Daoy (cell line): ENCODE measurements around the gene HDAC3. TPM values are rescaled to one million over a fixed set of nuclear protein-coding genes. Genes with fewer than 3 reads are reported as not detected.

Source experiments
- DNase-seq: peaks from one replicate; pipeline ENCODE4 v3.0.0-alpha.2; 2015; ENCODE audit warnings: low read depth
- total RNA-seq: library from RNA; depleted of rRNA; stranded (reverse); fragments of >200 nt; shearing (Covaris generic); gene quantifications from 2 replicates; pipeline ENCODE4 v1.2.3, GENCODE V29; 2014; rRNA removed

Gene HDAC3
- total RNA-seq, 1 experiment from 2014 or later: 62.6 TPM

DNA sequence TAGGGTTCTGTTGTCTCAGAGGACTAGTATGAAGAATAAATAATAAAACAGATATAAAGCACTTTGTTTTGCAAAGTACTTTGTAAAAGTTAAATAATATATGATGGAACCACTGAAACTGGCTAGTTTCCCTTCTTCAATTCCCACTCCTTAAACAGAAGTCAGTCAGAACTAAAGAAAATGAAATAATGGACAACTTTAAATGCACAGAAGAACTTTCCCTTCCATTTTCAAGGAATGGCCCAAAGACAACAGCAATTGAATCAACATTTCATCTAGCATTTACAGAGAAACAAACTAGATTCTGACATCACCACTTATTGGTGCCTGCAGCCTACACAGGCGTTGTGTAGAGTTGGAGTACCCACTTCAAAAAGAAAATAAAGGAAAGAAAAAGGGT lies 34.0 kb downstream of the HDAC3 start:
- no peak for DNase-seq

DNA sequence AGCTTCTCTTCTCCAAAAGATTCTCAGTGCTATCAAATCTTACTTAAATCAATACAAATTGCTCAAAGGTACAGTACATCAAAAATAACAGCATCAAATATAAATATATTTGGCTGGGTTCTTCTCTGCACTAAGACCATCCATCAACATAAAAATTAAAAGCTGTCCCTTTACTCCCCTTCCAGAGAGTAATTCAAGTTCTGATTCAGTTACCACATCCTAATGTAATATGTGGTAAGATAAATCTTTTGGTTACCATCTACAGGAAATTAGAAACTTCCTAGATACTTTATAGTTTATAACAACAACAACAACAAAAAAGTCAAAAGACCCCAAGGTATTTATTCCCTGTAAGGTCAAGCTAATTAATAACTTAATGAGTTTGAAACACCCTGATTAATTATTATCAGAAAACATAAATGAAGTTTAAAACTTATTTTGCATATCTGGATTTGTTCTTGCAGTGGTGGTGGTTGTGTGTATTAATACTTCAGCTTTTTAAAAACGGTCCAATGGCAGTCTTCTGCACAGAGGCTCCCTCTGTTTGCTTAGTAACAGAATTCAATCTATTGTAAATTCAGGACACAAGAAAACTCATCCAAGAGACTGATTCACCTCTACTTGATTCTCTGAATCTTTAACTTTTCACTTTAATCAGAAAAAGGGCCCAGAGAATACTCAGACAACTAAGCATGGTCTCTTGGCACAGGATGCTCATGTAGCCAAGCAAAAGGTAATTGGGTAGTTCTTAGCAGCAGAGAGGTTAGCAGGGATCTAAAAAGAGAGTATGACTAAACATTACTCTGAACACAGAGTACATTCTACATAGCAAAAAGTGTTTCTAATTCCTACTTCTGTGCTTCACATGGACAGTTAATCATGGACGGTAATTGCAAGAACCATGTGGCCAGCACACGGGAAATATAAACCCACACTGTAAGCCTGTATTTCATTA lies 38.0 kb downstream of the HDAC3 start:
- no peak for DNase-seq

DNA sequence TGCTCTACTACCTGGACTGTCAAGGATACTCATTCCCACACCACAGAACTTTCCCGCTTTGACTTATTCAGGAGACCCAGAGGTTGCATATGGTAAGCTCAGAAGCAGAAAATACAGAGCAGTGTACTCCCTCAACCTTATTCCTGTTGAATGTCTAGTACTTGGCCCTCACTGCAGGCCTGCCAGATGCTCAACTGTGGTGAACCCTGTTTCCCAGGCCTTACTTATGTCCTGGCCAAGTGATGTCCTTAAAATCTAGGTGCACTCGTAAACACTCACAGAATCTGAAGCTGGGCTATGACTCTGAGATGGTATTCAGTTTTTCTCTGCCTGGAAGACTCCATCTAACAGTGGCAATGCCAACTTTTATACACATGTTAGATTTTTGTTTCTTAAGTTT lies 38.8 kb downstream of the HDAC3 start:
- DNase-seq: no peak

GRCh38 chr5:141597394-141597793 lies 39.3 kb downstream of the HDAC3 start:
- no peak for DNase-seq

- no peak for DNase-seq
Observed at GRCh38 chr5:141596867-141597266, 39.8 kb downstream of the HDAC3 start.

- DNase-seq: no peak
Observed at GRCh38 chr5:141590127-141590526, 46.5 kb downstream of the HDAC3 start.

DNA sequence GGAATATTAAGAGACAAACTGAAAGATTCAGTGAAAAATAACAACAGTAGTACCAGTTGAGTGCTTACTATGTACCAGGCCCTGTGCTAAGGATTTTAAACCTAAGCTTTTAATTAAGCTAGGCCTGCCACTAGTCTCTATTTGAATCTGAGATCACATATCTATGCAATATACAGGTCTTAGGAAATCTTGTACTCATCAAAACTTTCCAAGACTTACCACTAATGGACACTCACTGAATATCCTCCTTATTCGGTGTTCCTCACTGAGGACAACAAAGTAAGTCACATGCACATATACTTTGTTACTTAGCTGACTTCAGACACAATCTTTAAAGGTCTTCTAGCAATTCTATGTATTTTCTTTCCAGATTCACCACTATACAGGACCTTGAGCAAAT lies 50.4 kb downstream of the HDAC3 start:
- DNase-seq: no peak

DNA sequence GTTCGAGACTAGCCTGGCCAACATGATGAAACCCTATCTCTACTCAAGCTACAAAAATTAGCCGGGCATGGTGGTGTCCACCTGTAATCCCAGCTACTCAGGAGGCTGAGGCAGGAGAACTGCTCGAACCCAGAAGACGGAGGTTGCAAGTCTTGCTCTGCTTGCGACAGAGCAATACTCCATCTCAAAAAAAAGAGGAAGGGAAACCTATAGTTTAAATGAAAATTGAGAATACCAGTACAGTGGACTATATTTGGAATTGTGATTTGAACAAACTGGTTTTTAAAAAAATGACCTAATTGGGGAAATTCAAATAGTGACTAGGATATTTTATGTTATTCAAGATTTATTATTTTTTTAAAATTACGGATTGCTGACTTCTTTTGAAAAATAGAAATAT lies 51.1 kb downstream of the HDAC3 start:
- DNase-seq: no peak

- DNase-seq: no peak
Observed at GRCh38 chr5:141574122-141574510, 62.5 kb downstream of the HDAC3 start.

DNA sequence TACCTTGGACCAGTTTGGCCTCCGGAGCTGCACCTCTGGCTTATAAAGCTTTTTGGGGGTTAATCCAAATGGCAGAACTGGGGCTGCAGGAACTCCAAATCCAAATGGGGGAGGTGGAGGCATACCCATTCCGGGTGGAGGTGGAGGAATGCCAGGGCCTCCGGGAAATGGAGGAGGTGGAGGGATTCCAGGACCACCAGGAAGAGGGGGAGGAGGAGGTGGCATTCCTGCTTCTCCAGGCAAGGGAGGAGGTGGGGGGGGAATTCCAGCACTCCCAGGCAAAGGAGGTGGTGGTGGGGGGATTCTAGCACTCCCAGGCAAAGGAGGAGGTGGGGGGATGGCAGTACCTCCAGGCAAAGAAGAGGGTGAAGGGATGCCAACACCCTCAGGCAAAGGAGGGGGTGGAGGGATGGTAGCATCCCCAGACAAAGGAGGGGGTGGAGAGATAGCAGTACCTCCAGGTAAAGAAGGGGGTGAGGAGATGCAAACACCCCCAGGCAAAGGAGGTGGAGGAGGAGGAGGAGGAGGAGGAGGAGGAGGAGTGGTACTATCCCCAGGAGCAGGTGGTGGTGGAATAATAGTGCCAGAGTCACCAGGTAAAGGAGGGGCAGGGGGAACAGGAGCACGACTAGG lies 63.0 kb downstream of the HDAC3 start:
- DNase-seq: no peak

Other genes starting within 250 kb of the HDAC3 start
- gene PCDHGB4, start 249.2 kb downstream of the HDAC3 start, total RNA-seq: 0.06 and 0.09 TPM in 2 replicates
- gene PCDHGA8, start 244.2 kb downstream of the HDAC3 start, total RNA-seq: 0.06 TPM in 1 of 2 replicates, not detected in the other
- 0.09 TPM in 1 of 2 replicates, not detected in the other for gene PCDHGB5, start 238.9 kb downstream of the HDAC3 start, total RNA-seq
- 1.2 TPM in 1 of 2 replicates, not detected in the other for gene PCDHGA9, start 234.1 kb downstream of the HDAC3 start, total RNA-seq
- gene PCDHGB6, start 228.8 kb downstream of the HDAC3 start, total RNA-seq: 1.3 and 2.5 TPM in 2 replicates
- 0.06 and 0.30 TPM in 2 replicates for gene PCDHGA10, start 223.9 kb downstream of the HDAC3 start, total RNA-seq
- gene PCDHGB7, start 219.2 kb downstream of the HDAC3 start, total RNA-seq: 0.06 and 0.17 TPM in 2 replicates
- gene PCDHGA11, start 215.8 kb downstream of the HDAC3 start, total RNA-seq: 15.0 TPM in 2 replicates
- not detected in 2 replicates for gene PCDHGA12, start 206.3 kb downstream of the HDAC3 start, total RNA-seq
- gene PCDHGC3, start 160.9 kb downstream of the HDAC3 start, total RNA-seq: 37.0 and 41.5 TPM in 2 replicates
- 0.18 and 0.23 TPM in 2 replicates for gene PCDHGC4, start 151.8 kb downstream of the HDAC3 start, total RNA-seq
- 0.06 and 0.09 TPM in 2 replicates for gene PCDHGC5, start 147.8 kb downstream of the HDAC3 start, total RNA-seq
- gene DIAPH1, start 17.8 kb downstream of the HDAC3 start, total RNA-seq: 40.7 and 43.5 TPM in 2 replicates
- gene RELL2, start 148 bp upstream of the HDAC3 start, total RNA-seq: 2.6 and 3.4 TPM in 2 replicates
- gene FCHSD1, start 14.6 kb upstream of the HDAC3 start, total RNA-seq: 7.5 and 13.2 TPM in 2 replicates
- gene ARAP3, start 45.4 kb upstream of the HDAC3 start, total RNA-seq: 1.7 and 3.0 TPM in 2 replicates
- 2.7 and 4.1 TPM in 2 replicates for gene PCDH1, start 241.6 kb upstream of the HDAC3 start, total RNA-seq